ENCODE results near the gene DAG1.
A peak's percentile ranks its signal among the peaks of the same experiment; 100 is the strongest.

DAG1 gene

GRCh38 chr3:49469037-49469935 is 781 bp upstream of the DAG1 start:
- peak; percentile 91 for DNase-seq (ENCODE audit: low spot score)
- Histone ChIP-seq H3K4me3 (peak overlapping the region; percentile 76), H3K27ac (peak overlapping the region; percentile 87 to 96)
- no peak for TF ChIP-seq CTCF (IDR thresholded peaks at IDR 0.05)

- no peak for DNase-seq (ENCODE audit: low spot score)
- TF ChIP-seq CTCF (IDR thresholded peaks at IDR 0.05) = no peak
- Histone ChIP-seq H3K4me3 (peak overlapping the region; percentile 76), H3K27ac (peak overlapping the region; percentile 87 to 96)
Measured at GRCh38 chr3:49470714-49471420, 800 bp downstream of the DAG1 start.

GRCh38 chr3:49471856-49472495 is 1.9 kb downstream of the DAG1 start:
- DNase-seq (ENCODE audit: low spot score) = no peak
- TF ChIP-seq CTCF (IDR thresholded peaks at IDR 0.05) = no peak
- Histone ChIP-seq H3K4me3 (peak overlapping the region; percentile 76), H3K27ac (peak overlapping the region in 1 of 2 donors; percentile 96)

GRCh38 chr3:49476563-49476962 is 6.5 kb downstream of the DAG1 start:
- no peak for TF ChIP-seq CTCF (IDR thresholded peaks at IDR 0.05)
- H3K4me3 ChIP-seq = no peak overlapping the region
- no peak overlapping the region for H3K27ac ChIP-seq
- DNase-seq (ENCODE audit: low spot score) = no peak

GRCh38 chr3:49482766-49483165 is 12.7 kb downstream of the DAG1 start:
- no peak overlapping the region for H3K4me3 ChIP-seq
- DNase-seq (ENCODE audit: low spot score) = no peak
- H3K27ac ChIP-seq = no peak overlapping the region
- no peak for TF ChIP-seq CTCF (IDR thresholded peaks at IDR 0.05)

GRCh38 chr3:49484471-49484870 is 14.4 kb downstream of the DAG1 start:
- H3K4me3 ChIP-seq = no peak overlapping the region
- no peak for DNase-seq (ENCODE audit: low spot score)
- no peak for TF ChIP-seq CTCF (IDR thresholded peaks at IDR 0.05)
- H3K27ac ChIP-seq = no peak overlapping the region

Measured in coronary artery (tissue), 2 donors.